Measurements from ENCODE around the gene GEN1.

DNA sequence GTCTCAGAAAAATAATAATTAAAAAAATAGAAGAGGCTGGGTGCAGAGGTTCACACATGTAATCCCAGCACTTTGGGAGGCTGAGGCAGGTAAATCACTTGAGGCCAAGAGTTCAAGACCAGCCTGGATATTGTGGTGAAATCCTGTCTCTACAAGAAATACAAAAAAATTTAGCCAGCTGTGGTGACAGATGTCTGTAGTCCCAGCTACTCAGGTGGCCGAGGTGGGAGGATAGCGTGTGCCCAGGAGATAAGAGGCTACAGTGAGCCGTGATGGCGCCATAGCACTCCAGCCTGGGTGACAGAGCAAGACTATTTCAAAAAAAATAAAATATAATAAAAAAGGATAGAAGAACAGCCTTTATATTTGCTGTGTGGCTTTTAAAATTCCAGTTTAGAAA, 36.3 kb upstream of the GEN1 start:
- TF ChIP-seq, protein P1, sequence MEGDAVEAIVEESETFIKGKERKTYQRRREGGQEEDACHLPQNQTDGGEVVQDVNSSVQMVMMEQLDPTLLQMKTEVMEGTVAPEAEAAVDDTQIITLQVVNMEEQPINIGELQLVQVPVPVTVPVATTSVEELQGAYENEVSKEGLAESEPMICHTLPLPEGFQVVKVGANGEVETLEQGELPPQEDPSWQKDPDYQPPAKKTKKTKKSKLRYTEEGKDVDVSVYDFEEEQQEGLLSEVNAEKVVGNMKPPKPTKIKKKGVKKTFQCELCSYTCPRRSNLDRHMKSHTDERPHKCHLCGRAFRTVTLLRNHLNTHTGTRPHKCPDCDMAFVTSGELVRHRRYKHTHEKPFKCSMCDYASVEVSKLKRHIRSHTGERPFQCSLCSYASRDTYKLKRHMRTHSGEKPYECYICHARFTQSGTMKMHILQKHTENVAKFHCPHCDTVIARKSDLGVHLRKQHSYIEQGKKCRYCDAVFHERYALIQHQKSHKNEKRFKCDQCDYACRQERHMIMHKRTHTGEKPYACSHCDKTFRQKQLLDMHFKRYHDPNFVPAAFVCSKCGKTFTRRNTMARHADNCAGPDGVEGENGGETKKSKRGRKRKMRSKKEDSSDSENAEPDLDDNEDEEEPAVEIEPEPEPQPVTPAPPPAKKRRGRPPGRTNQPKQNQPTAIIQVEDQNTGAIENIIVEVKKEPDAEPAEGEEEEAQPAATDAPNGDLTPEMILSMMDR (IDR thresholded peaks at IDR 0.05; ENCODE audit: low read depth, low read length, poor library complexity, severe bottlenecking), result no peak
- TF ChIP-seq EZH2phosphoT487 (IDR thresholded peaks at IDR 0.05; ENCODE audit: borderline replicate concordance, low read length), result no peak

All from DOHH2 (cell line).